KG1 (cell line): ENCODE data around the gene ANGPTL5.
A peak's percentile ranks its signal among the peaks of the same experiment; 100 is the strongest.
"Not testable (repeated sequence)": the region's sequence is repeated elsewhere in the genome, so short reads cannot be mapped to it uniquely, and the experiment has no call there.

Experiments used
- DNase-seq: peaks from one replicate; lab custom pipeline; 2025; lab: John Stamatoyannopoulos, UW

Gene ANGPTL5

DNA sequence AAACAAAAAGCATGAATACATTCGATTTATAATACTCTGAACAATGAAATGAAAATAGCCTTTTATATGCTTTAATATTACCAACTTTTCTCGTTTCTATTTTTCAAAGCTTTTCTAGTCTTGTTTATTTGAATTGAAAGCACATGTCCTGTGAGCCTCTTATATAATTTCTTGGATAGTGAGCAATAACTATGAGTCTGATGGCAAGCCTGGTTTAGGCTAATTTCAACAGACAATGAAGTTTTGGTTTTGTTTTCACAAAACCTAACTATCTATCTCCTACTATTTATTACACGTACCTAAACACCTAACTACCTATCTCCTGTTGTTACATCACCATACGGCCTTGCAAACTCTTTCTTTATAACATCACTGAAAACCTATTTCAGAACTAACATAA is 30.7 kb downstream of the ANGPTL5 start:
- DNase-seq = no peak

- DNase-seq = no peak
Measured at GRCh38 chr11:101881586-101881985, 34.7 kb downstream of the ANGPTL5 start.

DNA sequence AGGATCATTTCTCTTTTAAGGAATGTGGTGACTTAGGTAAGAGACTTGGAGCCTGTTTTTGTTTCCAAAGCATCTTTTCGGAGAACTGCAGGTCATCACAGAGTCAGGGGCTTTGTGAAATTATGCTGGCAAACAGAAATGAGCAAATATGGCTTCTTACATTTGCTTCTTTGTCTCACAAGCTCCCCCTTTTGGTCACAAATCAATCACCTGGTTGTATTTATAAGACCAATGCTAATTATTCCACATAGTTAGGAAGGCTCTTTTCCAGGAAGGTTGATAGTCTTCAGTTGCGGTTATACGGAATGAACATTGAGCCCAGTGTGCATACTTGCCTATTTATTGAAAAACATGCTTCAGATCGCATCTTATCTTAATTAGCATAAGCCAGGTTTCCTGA is 36.1 kb downstream of the ANGPTL5 start:
- peak; percentile 10 for DNase-seq

DNA sequence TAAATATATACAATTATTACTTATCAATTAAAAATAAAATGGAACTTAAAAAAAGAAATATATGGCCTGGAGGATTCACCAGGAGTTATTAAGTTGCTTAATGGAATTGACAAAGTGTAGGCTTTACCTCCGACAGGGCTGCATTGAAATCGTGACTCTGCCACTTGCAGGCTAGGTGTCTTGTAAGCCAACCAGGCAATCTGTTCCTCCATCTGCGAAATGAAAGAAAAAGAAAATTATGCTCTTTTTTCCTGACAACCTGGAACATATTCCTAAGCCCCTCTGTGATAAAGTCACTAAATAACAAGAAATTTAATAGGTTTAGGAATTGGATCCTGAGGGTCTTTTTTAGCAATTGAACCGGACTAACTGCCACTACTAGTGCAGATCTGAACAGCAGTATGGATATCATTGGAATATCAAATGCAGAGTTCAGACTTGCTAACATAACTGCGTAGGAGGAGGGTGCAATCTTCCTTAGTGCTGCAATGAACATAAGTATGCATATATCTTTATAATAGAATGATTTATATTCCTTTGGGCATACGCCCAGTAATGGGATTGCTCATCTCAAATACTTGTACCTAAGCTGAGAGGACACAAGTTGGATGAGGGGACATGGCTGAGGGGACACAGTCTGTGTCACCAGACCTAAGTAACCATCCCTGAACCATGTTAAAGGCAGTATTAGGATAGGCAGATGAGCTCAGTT is 44.0 kb downstream of the ANGPTL5 start:
- DNase-seq = no peak

DNA sequence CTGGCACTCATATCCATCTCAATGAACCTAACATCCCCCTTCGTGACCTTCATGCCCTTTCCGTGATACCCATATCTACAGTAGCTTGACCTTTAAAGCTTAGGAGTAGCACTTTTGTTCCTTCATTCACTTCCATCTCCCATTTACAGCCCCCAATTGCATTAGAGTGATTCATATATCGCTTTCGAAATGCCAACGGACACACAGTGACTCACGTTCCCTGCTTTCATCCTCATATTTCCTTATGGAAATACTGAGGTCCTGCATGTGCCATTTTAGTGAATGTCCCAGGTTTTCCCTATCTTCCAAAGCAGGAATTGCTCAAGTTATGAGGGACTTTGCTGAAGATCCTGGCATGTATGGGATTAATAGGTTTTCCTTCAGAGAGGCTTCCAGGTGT is 45.8 kb downstream of the ANGPTL5 start:
- no peak for DNase-seq

- DNase-seq = no peak
Measured at GRCh38 chr11:101867951-101868350, 48.4 kb downstream of the ANGPTL5 start.

- DNase-seq = no peak
Measured at GRCh38 chr11:101866619-101867491, 49.5 kb downstream of the ANGPTL5 start.

GRCh38 chr11:101864098-101864497 is 52.2 kb downstream of the ANGPTL5 start:
- DNase-seq = no peak

- DNase-seq = no peak
Measured at GRCh38 chr11:101863361-101863760, 53.0 kb downstream of the ANGPTL5 start.

DNA sequence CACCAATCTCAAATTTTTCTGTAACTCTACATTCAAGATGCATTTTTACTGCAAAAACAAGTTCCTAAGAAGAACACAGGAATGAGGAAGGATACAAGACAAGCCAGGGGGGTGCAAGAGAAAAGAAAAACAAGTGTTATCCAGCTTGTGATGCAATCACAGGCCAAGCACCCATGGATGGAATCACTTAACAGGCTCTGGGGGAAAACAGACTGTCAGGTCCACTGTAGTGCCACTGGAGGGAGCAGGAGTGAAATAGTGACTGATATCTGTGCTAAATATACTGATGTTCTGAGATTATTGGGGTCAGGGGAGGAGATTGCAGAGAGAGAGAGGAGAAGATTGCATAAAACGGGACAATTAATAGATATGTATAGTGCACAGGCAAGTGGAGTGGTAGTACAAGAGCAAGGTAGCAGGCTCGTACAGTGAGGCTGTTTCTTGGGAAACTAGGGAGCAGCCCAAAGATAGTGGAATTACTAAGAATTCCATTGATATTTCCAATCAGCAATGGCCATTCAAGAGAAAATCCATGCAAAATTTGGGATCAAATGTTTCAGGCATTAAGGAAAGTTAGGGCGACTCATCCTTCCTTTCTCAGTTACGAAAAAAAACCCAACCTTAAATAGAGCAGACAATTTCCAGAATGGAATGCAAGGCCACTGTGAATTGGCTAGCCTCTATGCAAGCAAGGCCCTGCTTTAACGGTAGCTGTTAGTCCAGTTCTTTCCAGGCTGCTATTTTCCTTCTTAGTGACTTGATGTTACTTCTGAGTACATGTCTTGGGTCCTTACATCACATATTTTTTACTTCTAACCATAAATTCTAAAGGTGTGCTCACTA is 53.7 kb downstream of the ANGPTL5 start:
- no peak for DNase-seq

GRCh38 chr11:101860696-101861427 is 55.5 kb downstream of the ANGPTL5 start:
- DNase-seq = no peak

GRCh38 chr11:101852260-101852659 is 64.1 kb downstream of the ANGPTL5 start:
- DNase-seq = not testable (repeated sequence)

DNA sequence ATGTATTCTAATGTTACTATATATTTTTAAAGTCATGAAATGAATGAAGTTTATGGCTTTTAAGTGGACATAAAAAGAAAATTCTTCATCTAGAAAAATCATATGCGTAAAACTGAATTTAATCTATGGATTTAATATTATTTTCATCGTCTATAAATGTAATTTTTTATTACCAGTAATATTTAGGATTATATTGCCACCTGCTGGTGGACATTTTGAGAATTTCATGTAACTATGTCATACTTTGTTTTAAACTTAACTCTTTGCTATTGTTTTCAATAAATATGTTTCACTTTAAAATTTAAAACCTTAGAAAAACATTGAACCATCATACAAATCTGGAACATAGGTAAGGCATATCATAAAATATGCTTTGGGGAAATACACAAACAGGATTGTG is 68.1 kb downstream of the ANGPTL5 start:
- no peak for DNase-seq

GRCh38 chr11:101844608-101845007 is 71.7 kb downstream of the ANGPTL5 start:
- DNase-seq = no peak

- DNase-seq = no peak
Measured at GRCh38 chr11:101840704-101841103, 75.6 kb downstream of the ANGPTL5 start.
